WTC11 (cell line): ENCODE measurements around the gene WWP2. TPM values are rescaled to one million over a fixed set of nuclear protein-coding genes. Genes with fewer than 3 reads are reported as not detected.

Source experiments
- ATAC-seq: fragments of 200-7000 bp; cut with Tn5 transposase; 2 replicates; pipeline ENCODE4 v1.10.0; 2021; ENCODE audit warnings: mild to moderate bottlenecking, moderate library complexity
- CTCF ChIA-PET: fragments of 300-600 bp; sonication (Branson Sonifier 250); formaldehyde crosslinking; loops from one replicate; lab custom pipeline; 2021; ENCODE audit warnings: antibody characterized with exemption; lab: Charles Lee
- POLR2A ChIA-PET: fragments of 350-600 bp; sonication (Branson Sonifier 250); formaldehyde crosslinking; loops from one replicate; lab custom pipeline; 2021; ENCODE audit warnings: antibody characterized with exemption; lab: Charles Lee
- DNase-seq: peaks from one replicate; pipeline ENCODE4 v3.0.0; 2021; ENCODE audit warnings: low spot score
- H3K27ac Mint-ChIP-seq: 2 replicates; pipeline ENCODE4 v1.8.0; 2021; ENCODE audit warnings: mixed read lengths
- H3K27me3 Mint-ChIP-seq: 2 replicates; pipeline ENCODE4 v1.8.0; 2021; ENCODE audit warnings: low read depth, mild to moderate bottlenecking, moderate library complexity, mixed read lengths
- H3K36me3 Mint-ChIP-seq: 2 replicates; pipeline ENCODE4 v1.8.0; 2021; ENCODE audit warnings: mixed read lengths
- H3K4me1 Mint-ChIP-seq: 2 replicates; pipeline ENCODE4 v1.8.0; 2022; ENCODE audit warnings: mixed read lengths
- H3K4me3 Mint-ChIP-seq: 2 replicates; pipeline ENCODE4 v1.8.0; 2021; ENCODE audit warnings: mild to moderate bottlenecking, moderate library complexity, mixed read lengths
- H3K9me3 Mint-ChIP-seq: 2 replicates; pipeline ENCODE4 v1.8.0; 2021; ENCODE audit warnings: mixed read lengths
- IRF2 ChIP-seq: sonication (generic); formaldehyde crosslinking; IDR thresholded peaks from 2 replicates; pipeline ENCODE4 v1.8.0; 2022; ENCODE audit warnings: low read depth, missing genetic modification reagents, borderline replicate concordance
- JUN ChIP-seq: sonication (generic); formaldehyde crosslinking; IDR thresholded peaks from 2 replicates; pipeline ENCODE4 v1.8.0; 2023; ENCODE audit warnings: mild to moderate bottlenecking, missing genetic modification reagents
- NFE2L1 ChIP-seq: sonication (generic); formaldehyde crosslinking; IDR thresholded peaks from 2 replicates; pipeline ENCODE4 v1.8.1; 2023; ENCODE audit warnings: missing genetic modification reagents
- ZNF232 ChIP-seq: sonication (generic); formaldehyde crosslinking; IDR thresholded peaks from 2 replicates; pipeline ENCODE4 v1.8.0; 2022; ENCODE audit warnings: mild to moderate bottlenecking, missing genetic modification reagents
- ZNF396 ChIP-seq: fragments of 250-450 bp; sonication (Bioruptor Pico); IDR thresholded peaks from 2 replicates; pipeline ENCODE4 v1.8.0; 2021; ENCODE audit warnings: mild to moderate bottlenecking, moderate library complexity, borderline replicate concordance
- ZNF416 ChIP-seq: fragments of 250-450 bp; sonication (Bioruptor Pico); IDR thresholded peaks from 2 replicates; pipeline ENCODE4 v1.9.0; 2021; ENCODE audit warnings: mild to moderate bottlenecking, inconsistent platforms
- ZNF423 ChIP-seq: fragments of 250-450 bp; sonication (Bioruptor Pico); IDR thresholded peaks from 2 replicates; pipeline ENCODE4 v2.1.2; 2022; ENCODE audit warnings: mild to moderate bottlenecking, moderate library complexity
- ZNF671 ChIP-seq: fragments of 250-450 bp; sonication (Bioruptor Pico); IDR thresholded peaks from 2 replicates; pipeline ENCODE4 v1.8.0; 2021; ENCODE audit warnings: mild to moderate bottlenecking
- total RNA-seq: library from RNA; stranded (reverse); gene quantifications from 3 replicates; pipeline ENCODE4 v1.2.3, GENCODE V29; 2021
- TF ChIP-seq, protein P1 (sequence below): sonication (generic); formaldehyde crosslinking; IDR thresholded peaks from 2 replicates; pipeline ENCODE4 v1.8.1; 2022; ENCODE audit warnings: mild to moderate bottlenecking, missing genetic modification reagents, moderate library complexity, borderline replicate concordance
- TF ChIP-seq, protein P2 (sequence below): sonication (generic); formaldehyde crosslinking; conservative IDR thresholded peaks from 2 replicates; pipeline ENCODE4 v1.8.1; 2023; ENCODE audit warnings: mild to moderate bottlenecking, low read depth, missing genetic modification reagents, moderate library complexity
- TF ChIP-seq, protein P3 (sequence below): sonication (generic); formaldehyde crosslinking; IDR thresholded peaks from 2 replicates; pipeline ENCODE4 v1.8.1; 2023; ENCODE audit warnings: mild to moderate bottlenecking, missing genetic modification reagents
- TF ChIP-seq, protein P4 (sequence below): sonication (generic); formaldehyde crosslinking; IDR thresholded peaks from 2 replicates; pipeline ENCODE4 v1.8.1; 2023; ENCODE audit warnings: mild to moderate bottlenecking, missing genetic modification reagents, moderate library complexity
- TF ChIP-seq, protein P5 (sequence below): fragments of 250-450 bp; sonication (Bioruptor Pico); IDR thresholded peaks from 2 replicates; pipeline ENCODE4 v1.9.0; 2021; ENCODE audit warnings: mild to moderate bottlenecking
- TF ChIP-seq, protein P6 (sequence below): fragments of 250-450 bp; sonication (Bioruptor Pico); conservative IDR thresholded peaks from 2 replicates; pipeline ENCODE4 v1.9.0; 2021; ENCODE audit warnings: mild to moderate bottlenecking
- TF ChIP-seq, protein P7 (sequence below): sonication (generic); formaldehyde crosslinking; IDR thresholded peaks from 2 replicates; pipeline ENCODE4 v1.8.0; 2022; ENCODE audit warnings: mild to moderate bottlenecking, missing genetic modification reagents
- TF ChIP-seq, protein P8 (sequence below): fragments of 250-450 bp; sonication (Bioruptor Pico); IDR thresholded peaks from 2 replicates; pipeline ENCODE4 v2.1.2; 2022; ENCODE audit warnings: mild to moderate bottlenecking, moderate library complexity
- TF ChIP-seq, protein P9 (sequence below): sonication (generic); formaldehyde crosslinking; IDR thresholded peaks from 2 replicates; pipeline ENCODE4 v1.8.1; 2022; ENCODE audit warnings: mild to moderate bottlenecking, moderate library complexity, missing genetic modification reagents
- TF ChIP-seq, protein P10 (sequence below): sonication (generic); formaldehyde crosslinking; IDR thresholded peaks from 2 replicates; pipeline ENCODE4 v1.8.1; 2023; ENCODE audit warnings: mild to moderate bottlenecking, moderate library complexity, missing genetic modification reagents
- TF ChIP-seq, protein P11 (sequence below): fragments of 250-450 bp; sonication (Bioruptor Pico); IDR thresholded peaks from 2 replicates; pipeline ENCODE4 v1.9.0; 2021; ENCODE audit warnings: mild to moderate bottlenecking

WWP2 gene
- total RNA-seq, 1 experiment from 2014 or later, result 39.1 TPM

DNA sequence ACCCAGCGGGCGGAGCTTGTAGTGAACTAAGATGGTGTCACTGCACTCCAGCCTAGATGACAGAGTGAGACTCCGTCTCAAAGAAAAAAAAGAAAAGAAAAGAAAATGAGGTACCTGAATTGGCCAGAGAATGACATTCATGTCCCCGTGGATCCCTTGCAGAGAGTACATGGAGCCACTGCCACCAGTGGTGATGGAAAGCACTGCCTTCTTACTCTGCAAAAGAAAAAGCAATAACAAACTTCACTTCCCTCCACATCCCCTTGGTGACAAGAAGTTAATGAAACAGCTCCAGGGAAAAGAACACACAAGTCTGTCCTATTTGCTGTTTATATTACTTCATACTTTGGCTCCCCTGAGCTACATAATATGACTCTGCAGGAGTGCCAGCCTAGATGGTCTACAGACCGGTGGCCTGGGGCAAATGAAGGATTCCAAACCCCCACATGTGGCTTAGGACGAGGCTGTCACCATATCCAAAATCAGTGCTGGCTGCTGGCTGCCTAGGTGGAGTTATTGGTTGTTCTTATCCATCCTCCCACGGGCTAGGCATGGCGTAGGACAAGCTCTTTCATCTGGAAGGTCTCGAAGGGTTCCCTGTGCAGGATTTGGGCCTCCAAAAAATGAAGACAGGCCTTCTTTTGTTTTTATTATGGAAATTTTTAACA, 49.1 kb upstream of the WWP2 start:
- H3K36me3 Mint-ChIP-seq, result no peaks in the 10 kb centered on the region
- CTCF ChIA-PET, result interaction anchor here (0.9 to 1.1 kb wide), 2 partner anchors 41 to 314 kb away, joined by 3 to 8 read pairs; partner anchors contain the start of gene NOB1
- ATAC-seq (no peak), DNase-seq (no peak)
- H3K27ac Mint-ChIP-seq, result no peak overlapping the region
- POLR2A ChIA-PET, result interaction anchor here (0.6 kb wide), 1 partner anchor 320 kb away, joined by 4 read pairs; no protein-coding TSS in a partner anchor
- H3K4me1 Mint-ChIP-seq, result no peaks in the 10 kb centered on the region
- no peaks in the 10 kb centered on the region for H3K9me3 Mint-ChIP-seq
- no peaks in the 10 kb centered on the region for H3K27me3 Mint-ChIP-seq
- no peak overlapping the region for H3K4me3 Mint-ChIP-seq
- TF ChIP-seq, protein P1, sequence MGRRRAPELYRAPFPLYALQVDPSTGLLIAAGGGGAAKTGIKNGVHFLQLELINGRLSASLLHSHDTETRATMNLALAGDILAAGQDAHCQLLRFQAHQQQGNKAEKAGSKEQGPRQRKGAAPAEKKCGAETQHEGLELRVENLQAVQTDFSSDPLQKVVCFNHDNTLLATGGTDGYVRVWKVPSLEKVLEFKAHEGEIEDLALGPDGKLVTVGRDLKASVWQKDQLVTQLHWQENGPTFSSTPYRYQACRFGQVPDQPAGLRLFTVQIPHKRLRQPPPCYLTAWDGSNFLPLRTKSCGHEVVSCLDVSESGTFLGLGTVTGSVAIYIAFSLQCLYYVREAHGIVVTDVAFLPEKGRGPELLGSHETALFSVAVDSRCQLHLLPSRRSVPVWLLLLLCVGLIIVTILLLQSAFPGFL, result no peak
- TF ChIP-seq NFE2L1 (CRISPR knock-in tag), result no peak
- no peak for TF ChIP-seq ZNF671 (CRISPR knock-in tag)
- no peak for TF ChIP-seq ZNF396 (CRISPR knock-in tag)
- TF ChIP-seq, protein P2, sequence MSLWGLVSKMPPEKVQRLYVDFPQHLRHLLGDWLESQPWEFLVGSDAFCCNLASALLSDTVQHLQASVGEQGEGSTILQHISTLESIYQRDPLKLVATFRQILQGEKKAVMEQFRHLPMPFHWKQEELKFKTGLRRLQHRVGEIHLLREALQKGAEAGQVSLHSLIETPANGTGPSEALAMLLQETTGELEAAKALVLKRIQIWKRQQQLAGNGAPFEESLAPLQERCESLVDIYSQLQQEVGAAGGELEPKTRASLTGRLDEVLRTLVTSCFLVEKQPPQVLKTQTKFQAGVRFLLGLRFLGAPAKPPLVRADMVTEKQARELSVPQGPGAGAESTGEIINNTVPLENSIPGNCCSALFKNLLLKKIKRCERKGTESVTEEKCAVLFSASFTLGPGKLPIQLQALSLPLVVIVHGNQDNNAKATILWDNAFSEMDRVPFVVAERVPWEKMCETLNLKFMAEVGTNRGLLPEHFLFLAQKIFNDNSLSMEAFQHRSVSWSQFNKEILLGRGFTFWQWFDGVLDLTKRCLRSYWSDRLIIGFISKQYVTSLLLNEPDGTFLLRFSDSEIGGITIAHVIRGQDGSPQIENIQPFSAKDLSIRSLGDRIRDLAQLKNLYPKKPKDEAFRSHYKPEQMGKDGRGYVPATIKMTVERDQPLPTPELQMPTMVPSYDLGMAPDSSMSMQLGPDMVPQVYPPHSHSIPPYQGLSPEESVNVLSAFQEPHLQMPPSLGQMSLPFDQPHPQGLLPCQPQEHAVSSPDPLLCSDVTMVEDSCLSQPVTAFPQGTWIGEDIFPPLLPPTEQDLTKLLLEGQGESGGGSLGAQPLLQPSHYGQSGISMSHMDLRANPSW (CRISPR knock-in tag), result no peak
- TF ChIP-seq, protein P3, sequence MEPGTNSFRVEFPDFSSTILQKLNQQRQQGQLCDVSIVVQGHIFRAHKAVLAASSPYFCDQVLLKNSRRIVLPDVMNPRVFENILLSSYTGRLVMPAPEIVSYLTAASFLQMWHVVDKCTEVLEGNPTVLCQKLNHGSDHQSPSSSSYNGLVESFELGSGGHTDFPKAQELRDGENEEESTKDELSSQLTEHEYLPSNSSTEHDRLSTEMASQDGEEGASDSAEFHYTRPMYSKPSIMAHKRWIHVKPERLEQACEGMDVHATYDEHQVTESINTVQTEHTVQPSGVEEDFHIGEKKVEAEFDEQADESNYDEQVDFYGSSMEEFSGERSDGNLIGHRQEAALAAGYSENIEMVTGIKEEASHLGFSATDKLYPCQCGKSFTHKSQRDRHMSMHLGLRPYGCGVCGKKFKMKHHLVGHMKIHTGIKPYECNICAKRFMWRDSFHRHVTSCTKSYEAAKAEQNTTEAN (CRISPR knock-in tag), result no peak
- TF ChIP-seq ZNF423, result no peak
- TF ChIP-seq, protein P4, sequence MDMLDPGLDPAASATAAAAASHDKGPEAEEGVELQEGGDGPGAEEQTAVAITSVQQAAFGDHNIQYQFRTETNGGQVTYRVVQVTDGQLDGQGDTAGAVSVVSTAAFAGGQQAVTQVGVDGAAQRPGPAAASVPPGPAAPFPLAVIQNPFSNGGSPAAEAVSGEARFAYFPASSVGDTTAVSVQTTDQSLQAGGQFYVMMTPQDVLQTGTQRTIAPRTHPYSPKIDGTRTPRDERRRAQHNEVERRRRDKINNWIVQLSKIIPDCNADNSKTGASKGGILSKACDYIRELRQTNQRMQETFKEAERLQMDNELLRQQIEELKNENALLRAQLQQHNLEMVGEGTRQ, result no peak
- TF ChIP-seq, protein P5, sequence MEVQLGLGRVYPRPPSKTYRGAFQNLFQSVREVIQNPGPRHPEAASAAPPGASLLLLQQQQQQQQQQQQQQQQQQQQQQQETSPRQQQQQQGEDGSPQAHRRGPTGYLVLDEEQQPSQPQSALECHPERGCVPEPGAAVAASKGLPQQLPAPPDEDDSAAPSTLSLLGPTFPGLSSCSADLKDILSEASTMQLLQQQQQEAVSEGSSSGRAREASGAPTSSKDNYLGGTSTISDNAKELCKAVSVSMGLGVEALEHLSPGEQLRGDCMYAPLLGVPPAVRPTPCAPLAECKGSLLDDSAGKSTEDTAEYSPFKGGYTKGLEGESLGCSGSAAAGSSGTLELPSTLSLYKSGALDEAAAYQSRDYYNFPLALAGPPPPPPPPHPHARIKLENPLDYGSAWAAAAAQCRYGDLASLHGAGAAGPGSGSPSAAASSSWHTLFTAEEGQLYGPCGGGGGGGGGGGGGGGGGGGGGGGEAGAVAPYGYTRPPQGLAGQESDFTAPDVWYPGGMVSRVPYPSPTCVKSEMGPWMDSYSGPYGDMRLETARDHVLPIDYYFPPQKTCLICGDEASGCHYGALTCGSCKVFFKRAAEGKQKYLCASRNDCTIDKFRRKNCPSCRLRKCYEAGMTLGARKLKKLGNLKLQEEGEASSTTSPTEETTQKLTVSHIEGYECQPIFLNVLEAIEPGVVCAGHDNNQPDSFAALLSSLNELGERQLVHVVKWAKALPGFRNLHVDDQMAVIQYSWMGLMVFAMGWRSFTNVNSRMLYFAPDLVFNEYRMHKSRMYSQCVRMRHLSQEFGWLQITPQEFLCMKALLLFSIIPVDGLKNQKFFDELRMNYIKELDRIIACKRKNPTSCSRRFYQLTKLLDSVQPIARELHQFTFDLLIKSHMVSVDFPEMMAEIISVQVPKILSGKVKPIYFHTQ, result no peak
- TF ChIP-seq ZNF232 (CRISPR knock-in tag), result no peak
- TF ChIP-seq JUN, result no peak
- TF ChIP-seq, protein P6, sequence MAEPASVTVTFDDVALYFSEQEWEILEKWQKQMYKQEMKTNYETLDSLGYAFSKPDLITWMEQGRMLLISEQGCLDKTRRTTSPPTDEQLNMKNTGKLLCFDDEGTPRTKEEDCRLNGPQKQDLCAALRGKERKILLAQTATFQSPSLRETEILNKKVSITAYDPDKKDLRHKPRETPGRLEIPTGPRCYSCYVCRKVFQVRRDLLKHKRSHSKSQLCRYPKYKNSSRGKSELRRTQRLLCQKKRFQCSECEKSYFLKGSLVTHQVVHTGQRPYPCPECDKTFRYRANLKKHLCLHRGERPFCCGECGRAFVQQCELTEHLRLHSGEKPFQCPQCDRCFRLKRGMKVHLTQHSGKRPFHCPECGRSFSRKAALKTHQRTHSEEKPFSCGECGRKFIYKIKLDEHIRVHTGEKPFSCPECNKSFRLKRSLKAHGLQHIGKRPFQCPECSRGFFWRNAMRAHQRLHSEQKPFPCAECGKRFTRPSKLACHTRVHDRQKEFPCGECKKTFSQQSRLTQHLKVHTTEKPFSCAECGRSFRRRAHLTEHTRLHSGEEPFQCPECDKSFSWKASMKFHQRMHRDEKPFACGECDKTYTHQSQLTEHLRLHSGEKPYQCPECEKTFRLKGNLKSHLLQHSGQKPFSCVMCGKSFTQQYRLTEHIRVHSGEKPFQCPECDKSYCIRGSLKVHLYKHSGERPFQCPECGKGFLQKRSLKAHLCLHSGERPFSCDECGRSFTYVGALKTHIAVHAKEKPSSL, result no peak
- TF ChIP-seq, protein P7, sequence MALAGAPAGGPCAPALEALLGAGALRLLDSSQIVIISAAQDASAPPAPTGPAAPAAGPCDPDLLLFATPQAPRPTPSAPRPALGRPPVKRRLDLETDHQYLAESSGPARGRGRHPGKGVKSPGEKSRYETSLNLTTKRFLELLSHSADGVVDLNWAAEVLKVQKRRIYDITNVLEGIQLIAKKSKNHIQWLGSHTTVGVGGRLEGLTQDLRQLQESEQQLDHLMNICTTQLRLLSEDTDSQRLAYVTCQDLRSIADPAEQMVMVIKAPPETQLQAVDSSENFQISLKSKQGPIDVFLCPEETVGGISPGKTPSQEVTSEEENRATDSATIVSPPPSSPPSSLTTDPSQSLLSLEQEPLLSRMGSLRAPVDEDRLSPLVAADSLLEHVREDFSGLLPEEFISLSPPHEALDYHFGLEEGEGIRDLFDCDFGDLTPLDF (CRISPR knock-in tag), result no peak
- TF ChIP-seq, protein P8, sequence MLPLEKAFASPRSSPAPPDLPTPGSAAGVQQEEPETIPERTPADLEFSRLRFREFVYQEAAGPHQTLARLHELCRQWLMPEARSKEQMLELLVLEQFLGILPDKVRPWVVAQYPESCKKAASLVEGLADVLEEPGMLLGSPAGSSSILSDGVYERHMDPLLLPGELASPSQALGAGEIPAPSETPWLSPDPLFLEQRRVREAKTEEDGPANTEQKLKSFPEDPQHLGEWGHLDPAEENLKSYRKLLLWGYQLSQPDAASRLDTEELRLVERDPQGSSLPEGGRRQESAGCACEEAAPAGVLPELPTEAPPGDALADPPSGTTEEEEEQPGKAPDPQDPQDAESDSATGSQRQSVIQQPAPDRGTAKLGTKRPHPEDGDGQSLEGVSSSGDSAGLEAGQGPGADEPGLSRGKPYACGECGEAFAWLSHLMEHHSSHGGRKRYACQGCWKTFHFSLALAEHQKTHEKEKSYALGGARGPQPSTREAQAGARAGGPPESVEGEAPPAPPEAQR (CRISPR knock-in tag), result no peak
- TF ChIP-seq IRF2 (CRISPR knock-in tag), result no peak
- TF ChIP-seq ZNF416 (CRISPR knock-in tag), result no peak
- TF ChIP-seq, protein P9, sequence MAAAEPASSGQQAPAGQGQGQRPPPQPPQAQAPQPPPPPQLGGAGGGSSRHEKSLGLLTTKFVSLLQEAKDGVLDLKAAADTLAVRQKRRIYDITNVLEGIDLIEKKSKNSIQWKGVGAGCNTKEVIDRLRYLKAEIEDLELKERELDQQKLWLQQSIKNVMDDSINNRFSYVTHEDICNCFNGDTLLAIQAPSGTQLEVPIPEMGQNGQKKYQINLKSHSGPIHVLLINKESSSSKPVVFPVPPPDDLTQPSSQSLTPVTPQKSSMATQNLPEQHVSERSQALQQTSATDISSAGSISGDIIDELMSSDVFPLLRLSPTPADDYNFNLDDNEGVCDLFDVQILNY (CRISPR knock-in tag), result no peak
- TF ChIP-seq, protein P10, sequence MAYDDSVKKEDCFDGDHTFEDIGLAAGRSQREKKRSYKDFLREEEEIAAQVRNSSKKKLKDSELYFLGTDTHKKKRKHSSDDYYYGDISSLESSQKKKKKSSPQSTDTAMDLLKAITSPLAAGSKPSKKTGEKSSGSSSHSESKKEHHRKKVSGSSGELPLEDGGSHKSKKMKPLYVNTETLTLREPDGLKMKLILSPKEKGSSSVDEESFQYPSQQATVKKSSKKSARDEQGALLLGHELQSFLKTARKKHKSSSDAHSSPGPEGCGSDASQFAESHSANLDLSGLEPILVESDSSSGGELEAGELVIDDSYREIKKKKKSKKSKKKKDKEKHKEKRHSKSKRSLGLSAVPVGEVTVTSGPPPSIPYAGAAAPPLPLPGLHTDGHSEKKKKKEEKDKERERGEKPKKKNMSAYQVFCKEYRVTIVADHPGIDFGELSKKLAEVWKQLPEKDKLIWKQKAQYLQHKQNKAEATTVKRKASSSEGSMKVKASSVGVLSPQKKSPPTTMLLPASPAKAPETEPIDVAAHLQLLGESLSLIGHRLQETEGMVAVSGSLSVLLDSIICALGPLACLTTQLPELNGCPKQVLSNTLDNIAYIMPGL (CRISPR knock-in tag), result no peak
- TF ChIP-seq, protein P11, sequence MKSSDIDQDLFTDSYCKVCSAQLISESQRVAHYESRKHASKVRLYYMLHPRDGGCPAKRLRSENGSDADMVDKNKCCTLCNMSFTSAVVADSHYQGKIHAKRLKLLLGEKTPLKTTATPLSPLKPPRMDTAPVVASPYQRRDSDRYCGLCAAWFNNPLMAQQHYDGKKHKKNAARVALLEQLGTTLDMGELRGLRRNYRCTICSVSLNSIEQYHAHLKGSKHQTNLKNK (CRISPR knock-in tag), result no peak
